Activated CD8-positive, alpha-beta T cell treated with anti-CD3 and anti-CD28 coated beads for 36 hours (primary cell): ENCODE data around the gene SIGLEC10. TPM values are rescaled to one million over a fixed set of nuclear protein-coding genes. Genes with fewer than 3 reads are reported as not detected.

Source experiments
- ATAC-seq: fragments of 200-7000 bp; cut with Tn5 transposase; one replicate; pipeline ENCODE4 v1.10.0; 2021; ENCODE audit warnings: mild to moderate bottlenecking, moderate library complexity
- CTCF ChIA-PET: fragments of 350-600 bp; sonication (Branson Sonifier 250); formaldehyde crosslinking; loops from one replicate; lab custom pipeline; 2021; ENCODE audit warnings: antibody characterized with exemption; lab: Charles Lee
- POLR2A ChIA-PET: fragments of 350-600 bp; sonication (Branson Sonifier 250); formaldehyde crosslinking; loops from one replicate; lab custom pipeline; 2021; ENCODE audit warnings: antibody characterized with exemption; lab: Charles Lee
- DNase-seq: peaks from one replicate; pipeline ENCODE4 v3.0.0-alpha.2; 2020
- H3K27ac Mint-ChIP-seq: one replicate; pipeline ENCODE4 v1.8.0; 2021; ENCODE audit warnings: mild to moderate bottlenecking, mixed read lengths
- H3K27me3 Mint-ChIP-seq: one replicate; pipeline ENCODE4 v1.8.0; 2021; ENCODE audit warnings: mixed read lengths
- H3K36me3 Mint-ChIP-seq: one replicate; pipeline ENCODE4 v1.8.0; 2021; ENCODE audit warnings: low read depth, mixed read lengths
- H3K4me1 Mint-ChIP-seq: one replicate; pipeline ENCODE4 v1.8.0; 2021; ENCODE audit warnings: low read depth, mixed read lengths
- H3K4me3 Mint-ChIP-seq: one replicate; pipeline ENCODE4 v1.8.0; 2021; ENCODE audit warnings: mild to moderate bottlenecking, moderate library complexity, mixed read lengths
- H3K9me3 Mint-ChIP-seq: one replicate; pipeline ENCODE4 v1.8.0; 2021; ENCODE audit warnings: mixed read lengths
- intact Hi-C: fragments of 100-400 bp; cut with micrococcal nuclease; formaldehyde crosslinking; loops from one replicate; pipeline ENCODE4 v1.10.0; 2022
- total RNA-seq, 2 experiments: library from RNA; stranded (reverse); gene quantifications; one replicate each; pipeline ENCODE4 v1.2.3, GENCODE V29; 2021
- TF ChIP-seq, protein P1 (sequence below): fragments of 200-600 bp; IDR thresholded peaks from one replicate; pipeline ENCODE4 v1.8.0; 2022; ENCODE audit warnings: antibody characterized with exemption, mild to moderate bottlenecking

SIGLEC10 gene
- total RNA-seq, 2 experiments from 2014 or later, result 0.32 TPM; not detected in 1

DNA sequence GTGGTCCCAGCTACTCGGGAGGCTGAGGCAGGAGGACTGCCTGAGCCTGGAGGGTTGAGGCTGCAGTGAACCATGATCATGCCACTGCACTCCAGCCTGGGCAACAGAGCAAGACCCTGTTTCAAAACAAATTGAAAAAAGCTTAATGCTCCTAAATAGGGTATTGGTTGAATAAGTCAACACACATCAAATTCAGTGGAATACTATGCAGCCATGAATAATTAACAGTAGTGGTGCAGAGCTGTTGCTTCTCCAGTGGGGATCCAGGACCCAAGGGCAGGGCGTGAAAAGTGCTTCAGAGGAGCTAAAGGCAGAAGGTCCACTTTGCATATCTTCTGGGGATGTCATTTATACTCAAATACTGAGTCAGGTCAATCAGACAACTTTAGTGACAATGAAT, 22.6 kb upstream of the SIGLEC10 start:
- Mint-ChIP-seq H3K27me3 (no peaks in the 10 kb centered on the region), H3K36me3 (peaks cover 4% of the 10 kb centered on the region), H3K4me1 (peaks cover 55% of the 10 kb centered on the region), H3K4me3 (no peak overlapping the region), H3K9me3 (peaks cover 6% of the 10 kb centered on the region), H3K27ac (peak overlapping the region; percentile 94)
- no peak for DNase-seq
- ATAC-seq, result no peak
- ChIA-PET CTCF (interaction anchor here (0.6 to 7.7 kb wide), 20 partner anchors 8 to 338 kb away, joined by 3 to 71 read pairs (median 4); partner anchors contain the start of gene C19orf84), POLR2A (interaction anchor here (1.0 to 3.4 kb wide), 6 partner anchors 11 to 102 kb away, joined by 3 to 14 read pairs (median 6); partner anchors contain the start of gene VSIG10L)
- intact Hi-C loops, result loop anchor here (2.0 kb wide), 1 partner anchor 67 kb away; the partner anchor contains the start of gene NKG7
- TF ChIP-seq, protein P1, sequence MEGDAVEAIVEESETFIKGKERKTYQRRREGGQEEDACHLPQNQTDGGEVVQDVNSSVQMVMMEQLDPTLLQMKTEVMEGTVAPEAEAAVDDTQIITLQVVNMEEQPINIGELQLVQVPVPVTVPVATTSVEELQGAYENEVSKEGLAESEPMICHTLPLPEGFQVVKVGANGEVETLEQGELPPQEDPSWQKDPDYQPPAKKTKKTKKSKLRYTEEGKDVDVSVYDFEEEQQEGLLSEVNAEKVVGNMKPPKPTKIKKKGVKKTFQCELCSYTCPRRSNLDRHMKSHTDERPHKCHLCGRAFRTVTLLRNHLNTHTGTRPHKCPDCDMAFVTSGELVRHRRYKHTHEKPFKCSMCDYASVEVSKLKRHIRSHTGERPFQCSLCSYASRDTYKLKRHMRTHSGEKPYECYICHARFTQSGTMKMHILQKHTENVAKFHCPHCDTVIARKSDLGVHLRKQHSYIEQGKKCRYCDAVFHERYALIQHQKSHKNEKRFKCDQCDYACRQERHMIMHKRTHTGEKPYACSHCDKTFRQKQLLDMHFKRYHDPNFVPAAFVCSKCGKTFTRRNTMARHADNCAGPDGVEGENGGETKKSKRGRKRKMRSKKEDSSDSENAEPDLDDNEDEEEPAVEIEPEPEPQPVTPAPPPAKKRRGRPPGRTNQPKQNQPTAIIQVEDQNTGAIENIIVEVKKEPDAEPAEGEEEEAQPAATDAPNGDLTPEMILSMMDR, result no peak

DNA sequence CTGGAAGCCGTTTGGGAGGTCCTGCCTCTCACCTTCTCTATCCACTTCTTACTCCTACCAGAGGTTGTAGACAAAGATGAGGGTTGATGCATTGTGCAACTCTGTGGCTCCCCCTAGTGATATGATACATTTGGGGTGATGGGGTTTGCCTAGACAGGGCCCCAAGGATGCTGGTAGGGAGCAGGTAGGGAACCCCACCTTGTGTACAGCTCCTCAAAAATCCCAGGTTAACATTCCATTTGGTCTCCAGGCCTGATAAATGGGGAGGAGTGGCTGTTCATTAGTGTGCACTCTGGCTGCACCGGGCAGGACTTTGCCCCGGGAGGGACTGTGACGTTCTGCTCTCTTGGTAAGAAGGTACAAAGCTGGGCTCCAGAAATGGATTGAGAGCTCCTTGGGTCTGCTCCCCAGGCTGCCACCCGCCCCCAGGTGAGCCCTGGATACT, 21.6 kb upstream of the SIGLEC10 start:
- peak; percentile 54 for DNase-seq
- ChIA-PET POLR2A (interaction anchor here (0.8 kb wide), 1 partner anchor 20 kb away, joined by 3 read pairs; no protein-coding TSS in a partner anchor), CTCF (interaction anchor here (0.7 to 7.7 kb wide), 17 partner anchors 9 to 339 kb away, joined by 3 to 71 read pairs (median 4); partner anchors contain the start of gene C19orf84)
- Mint-ChIP-seq H3K27ac (no peak overlapping the region), H3K27me3 (no peaks in the 10 kb centered on the region), H3K9me3 (peaks cover 5% of the 10 kb centered on the region), H3K36me3 (peaks cover 4% of the 10 kb centered on the region), H3K4me3 (no peak overlapping the region), H3K4me1 (peaks cover 55% of the 10 kb centered on the region)
- TF ChIP-seq, protein P1, result peak; percentile 59
- intact Hi-C loops, result no loop called here
- no peak for ATAC-seq

DNA sequence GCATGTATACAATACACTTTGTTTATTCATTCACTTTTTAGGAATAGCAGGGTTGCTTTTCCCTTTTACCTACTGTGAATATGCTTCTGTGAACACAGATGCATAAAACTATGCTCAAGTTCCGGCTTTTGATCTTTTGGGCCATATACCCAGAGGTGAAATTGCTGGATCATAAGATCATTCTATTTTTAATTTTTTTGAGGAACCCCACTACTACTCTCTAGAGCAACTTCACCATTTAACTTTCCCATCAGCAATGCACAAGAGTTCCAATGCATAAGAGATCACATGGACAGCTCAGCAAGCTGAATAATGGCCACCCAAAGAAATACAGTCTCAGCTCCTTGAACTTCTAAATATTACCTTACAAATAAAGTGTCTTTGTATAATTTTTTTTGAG, 17.0 kb upstream of the SIGLEC10 start:
- ATAC-seq (no peak), DNase-seq (no peak)
- CTCF ChIA-PET, result interaction anchor here (1.0 to 1.5 kb wide), 4 partner anchors 13 to 227 kb away, joined by 3 to 5 read pairs (median 3); no protein-coding TSS in a partner anchor
- Mint-ChIP-seq H3K27me3 (no peaks in the 10 kb centered on the region), H3K4me3 (no peak overlapping the region), H3K27ac (no peak overlapping the region), H3K36me3 (no peaks in the 10 kb centered on the region), H3K9me3 (no peaks in the 10 kb centered on the region), H3K4me1 (peaks cover 13% of the 10 kb centered on the region)
- POLR2A ChIA-PET, result interaction anchor here (0.7 kb wide), 1 partner anchor 207 kb away, joined by 4 read pairs; no protein-coding TSS in a partner anchor
- TF ChIP-seq, protein P1, result no peak
- intact Hi-C loops, result no loop called here

DNA sequence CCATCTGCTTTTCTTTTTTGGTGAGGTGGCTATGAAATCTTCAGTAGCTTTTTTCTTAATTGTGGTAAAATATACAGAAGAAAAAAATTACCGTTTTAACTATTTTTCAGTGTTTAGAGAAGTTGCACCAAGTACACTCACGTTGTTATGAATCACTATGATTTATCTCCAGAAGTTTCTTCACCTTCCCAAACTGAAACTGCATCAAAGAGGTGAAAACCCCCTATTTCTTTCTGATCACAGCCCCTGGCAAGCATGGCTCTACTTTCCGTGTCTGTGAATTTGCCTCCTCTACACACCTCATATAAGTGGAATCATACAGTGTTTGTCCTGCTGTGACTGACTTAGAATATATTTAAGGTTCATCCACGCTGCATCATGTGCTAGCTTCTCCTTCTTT, 15.6 kb upstream of the SIGLEC10 start:
- peaks cover under 1% of the 10 kb centered on the region for H3K4me1 Mint-ChIP-seq
- no peaks in the 10 kb centered on the region for H3K36me3 Mint-ChIP-seq
- DNase-seq, result no peak
- no peaks in the 10 kb centered on the region for H3K9me3 Mint-ChIP-seq
- POLR2A ChIA-PET, result no interaction called here
- ATAC-seq, result no peak
- no peaks in the 10 kb centered on the region for H3K27me3 Mint-ChIP-seq
- H3K4me3 Mint-ChIP-seq, result no peak overlapping the region
- CTCF ChIA-PET, result interaction anchor here (1.0 to 1.3 kb wide), 3 partner anchors 11 to 40 kb away, joined by 4 read pairs; no protein-coding TSS in a partner anchor
- H3K27ac Mint-ChIP-seq, result no peak overlapping the region
- intact Hi-C loops, result no loop called here
- TF ChIP-seq, protein P1, result no peak

DNA sequence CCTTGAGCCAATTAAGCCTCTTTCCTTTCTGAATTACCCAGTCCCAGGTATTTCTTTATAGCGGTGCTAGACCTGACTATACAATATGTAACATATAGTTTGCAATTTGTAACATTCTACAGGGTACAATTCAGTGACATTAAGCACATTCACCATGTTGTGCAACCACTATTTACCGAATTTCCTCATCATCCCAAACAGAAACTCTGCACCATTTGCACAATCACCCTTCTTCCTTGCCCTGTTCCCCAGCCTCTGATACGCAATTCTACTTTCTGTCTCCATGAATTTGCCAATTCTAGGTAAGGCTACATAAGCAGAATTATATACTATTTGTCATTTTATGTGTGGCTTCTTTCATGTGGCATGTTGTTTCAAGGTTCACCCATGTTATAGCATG, 13.7 kb upstream of the SIGLEC10 start:
- DNase-seq (no peak), ATAC-seq (no peak)
- TF ChIP-seq, protein P1, result no peak
- ChIA-PET POLR2A (interaction anchor here (0.7 kb wide), 1 partner anchor 99 kb away, joined by 3 read pairs; no protein-coding TSS in a partner anchor), CTCF (no interaction called here)
- intact Hi-C loops, result no loop called here
- peaks cover 2% of the 10 kb centered on the region for H3K4me1 Mint-ChIP-seq
- no peaks in the 10 kb centered on the region for H3K9me3 Mint-ChIP-seq
- peaks cover 3% of the 10 kb centered on the region for H3K27me3 Mint-ChIP-seq
- H3K4me3 Mint-ChIP-seq, result no peak overlapping the region
- no peak overlapping the region for H3K27ac Mint-ChIP-seq
- no peaks in the 10 kb centered on the region for H3K36me3 Mint-ChIP-seq
